Glutamatergic neuron (in vitro differentiated cells): ENCODE measurements around the gene CCDC88B. TPM values are rescaled to one million over a fixed set of nuclear protein-coding genes. Genes with fewer than 3 reads are reported as not detected.

ENCODE experiments used
- DNase-seq: peaks from one replicate; pipeline ENCODE4 v3.0.0; 2022
- H3K27ac Mint-ChIP-seq: one replicate; pipeline ENCODE4 v1.8.0; 2020; ENCODE audit warnings: mild to moderate bottlenecking, mixed read lengths, inconsistent platforms; ENCODE audit not compliant: unreplicated experiment
- H3K27me3 Mint-ChIP-seq: one replicate; pipeline ENCODE4 v1.8.0; 2020; ENCODE audit warnings: mild to moderate bottlenecking, moderate library complexity, mixed read lengths, inconsistent platforms; ENCODE audit not compliant: unreplicated experiment
- H3K36me3 Mint-ChIP-seq: one replicate; pipeline ENCODE4 v1.8.0; 2020; ENCODE audit warnings: mild to moderate bottlenecking, mixed read lengths, inconsistent platforms; ENCODE audit not compliant: unreplicated experiment
- H3K4me1 Mint-ChIP-seq: one replicate; pipeline ENCODE4 v1.8.0; 2020; ENCODE audit warnings: mild to moderate bottlenecking, low read depth, mixed read lengths, inconsistent platforms; ENCODE audit not compliant: unreplicated experiment
- H3K4me3 Mint-ChIP-seq: one replicate; pipeline ENCODE4 v1.8.0; 2020; ENCODE audit warnings: mild to moderate bottlenecking, mixed read lengths, inconsistent platforms; ENCODE audit not compliant: unreplicated experiment
- H3K9me3 Mint-ChIP-seq: one replicate; pipeline ENCODE4 v1.8.0; 2020; ENCODE audit warnings: mild to moderate bottlenecking, moderate library complexity, mixed read lengths, inconsistent platforms; ENCODE audit not compliant: unreplicated experiment
- CTCF ChIP-seq: fragments of 200-600 bp; sonication (generic); IDR thresholded peaks from one replicate; pipeline ENCODE4 v1.5.0; 2021; ENCODE audit not compliant: partially characterized antibody, unreplicated experiment
- total RNA-seq: library from RNA; stranded (reverse); fragmentation: NEBNext Ultra II Directional; extraction: Animal tissue kit (Norgen Biotek cat#: 25700); gene quantifications from one replicate; pipeline ENCODE4 v1.2.1, GENCODE V29; 2021; ENCODE audit not compliant: unreplicated experiment

Gene CCDC88B
- total RNA-seq, 1 donor from 2014 or later = 83.6 TPM

GRCh38 chr11:64400102-64400501 is 60.1 kb downstream of the CCDC88B start:
- Mint-ChIP-seq H3K4me3 (no peak overlapping the region), H3K4me1 (peaks cover 12% of the 10 kb centered on the region), H3K9me3 (no peaks in the 10 kb centered on the region), H3K36me3 (peaks cover 7% of the 10 kb centered on the region), H3K27ac (no peak overlapping the region), H3K27me3 (peaks cover 6% of the 10 kb centered on the region)
- TF ChIP-seq CTCF = no peak
- no peak for DNase-seq

- Mint-ChIP-seq H3K4me1 (peaks cover 11% of the 10 kb centered on the region), H3K27me3 (peaks cover 6% of the 10 kb centered on the region), H3K27ac (no peak overlapping the region), H3K36me3 (peaks cover 7% of the 10 kb centered on the region), H3K4me3 (no peak overlapping the region), H3K9me3 (no peaks in the 10 kb centered on the region)
- TF ChIP-seq CTCF = no peak
- DNase-seq = no peak
Observed at GRCh38 chr11:64400667-64401066, 60.7 kb downstream of the CCDC88B start.

GRCh38 chr11:64401775-64402174 is 61.8 kb downstream of the CCDC88B start:
- Mint-ChIP-seq H3K4me1 (peaks cover 9% of the 10 kb centered on the region), H3K27ac (no peak overlapping the region), H3K9me3 (peaks cover 4% of the 10 kb centered on the region), H3K4me3 (no peak overlapping the region), H3K36me3 (peaks cover 7% of the 10 kb centered on the region), H3K27me3 (peaks cover 3% of the 10 kb centered on the region)
- no peak for TF ChIP-seq CTCF
- no peak for DNase-seq

GRCh38 chr11:64403106-64403505 is 63.1 kb downstream of the CCDC88B start:
- no peak for DNase-seq
- H3K27me3 Mint-ChIP-seq = peaks cover 3% of the 10 kb centered on the region
- no peak overlapping the region for H3K27ac Mint-ChIP-seq
- TF ChIP-seq CTCF = no peak
- peaks cover 7% of the 10 kb centered on the region for H3K9me3 Mint-ChIP-seq
- H3K4me3 Mint-ChIP-seq = no peak overlapping the region
- H3K4me1 Mint-ChIP-seq = peaks cover 17% of the 10 kb centered on the region
- peaks cover 7% of the 10 kb centered on the region for H3K36me3 Mint-ChIP-seq

- DNase-seq = peak; percentile 41
- no peaks in the 10 kb centered on the region for H3K27me3 Mint-ChIP-seq
- H3K36me3 Mint-ChIP-seq = no peaks in the 10 kb centered on the region
- peaks cover 39% of the 10 kb centered on the region for H3K4me1 Mint-ChIP-seq
- H3K4me3 Mint-ChIP-seq = no peak overlapping the region
- TF ChIP-seq CTCF = no peak
- no peak overlapping the region for H3K27ac Mint-ChIP-seq
- peaks cover 7% of the 10 kb centered on the region for H3K9me3 Mint-ChIP-seq
Observed at GRCh38 chr11:64406221-64406946, 66.4 kb downstream of the CCDC88B start.
